Neural progenitor cell (in vitro differentiated cells): ENCODE results near the gene ZC3H12A. TPM values are rescaled to one million over a fixed set of nuclear protein-coding genes. Genes with fewer than 3 reads are reported as not detected.

ENCODE experiments used
- DNase-seq: peaks from one replicate; pipeline ENCODE4 v3.0.0-alpha.2; 2016; ENCODE audit warnings: low spot score
- H2AFZ ChIP-seq: fragments of 200-600 bp; sonication (generic); replicated peaks from 2 replicates; pipeline ENCODE4 v1.6.1; 2016; ENCODE audit warnings: antibody characterized with exemption
- H3F3A ChIP-seq: fragments of 200-600 bp; sonication (generic); 2 replicates; pipeline ENCODE4 v1.6.1; 2016; ENCODE audit warnings: antibody characterized with exemption, low read depth
- H3K27ac ChIP-seq: fragments of 200-600 bp; sonication (generic); 2 replicates; pipeline ENCODE4 v1.5.1; 2016; ENCODE audit warnings: mild to moderate bottlenecking
- H3K27me3 ChIP-seq: fragments of 200-600 bp; sonication (generic); 2 replicates; pipeline ENCODE4 v1.6.1; 2016; ENCODE audit warnings: mild to moderate bottlenecking, moderate library complexity
- H3K36me3 ChIP-seq: fragments of 200-600 bp; sonication (generic); 2 replicates; pipeline ENCODE4 v1.5.1; 2016
- H3K4me1 ChIP-seq: fragments of 200-600 bp; sonication (generic); 2 replicates; pipeline ENCODE4 v1.6.1; 2016; ENCODE audit warnings: mixed run types
- H3K4me2 ChIP-seq: fragments of 200-600 bp; sonication (generic); 2 replicates; pipeline ENCODE4 v1.6.1; 2016
- H3K4me3 ChIP-seq: fragments of 200-600 bp; sonication (generic); 2 replicates; pipeline ENCODE4 v1.5.1; 2016
- H3K79me2 ChIP-seq: fragments of 200-600 bp; sonication (generic); 2 replicates; pipeline ENCODE4 v1.6.1; 2016; ENCODE audit warnings: low read depth
- H3K9ac ChIP-seq: fragments of 200-600 bp; sonication (generic); 2 replicates; pipeline ENCODE4 v1.6.1; 2016
- H3K9me3 ChIP-seq: fragments of 200-600 bp; sonication (generic); 2 replicates; pipeline ENCODE4 v1.5.1; 2016; ENCODE audit warnings: low read depth
- H4K20me1 ChIP-seq: fragments of 200-600 bp; sonication (generic); 2 replicates; pipeline ENCODE4 v1.6.1; 2016; ENCODE audit warnings: low read depth
- H3K27ac Mint-ChIP-seq: 3 replicates; pipeline ENCODE4 v1.8.0; 2021; ENCODE audit warnings: mixed read lengths
- H3K27me3 Mint-ChIP-seq: 2 replicates; pipeline ENCODE4 v1.8.0; 2022; ENCODE audit warnings: low read depth, mild to moderate bottlenecking, inconsistent platforms, moderate library complexity, mixed read lengths; ENCODE audit not compliant: insufficient read depth
- H3K36me3 Mint-ChIP-seq: 3 replicates; pipeline ENCODE4 v1.8.0; 2021; ENCODE audit warnings: mixed read lengths
- H3K4me1 Mint-ChIP-seq: 3 replicates; pipeline ENCODE4 v1.8.0; 2021; ENCODE audit warnings: mixed read lengths
- H3K4me3 Mint-ChIP-seq: 3 replicates; pipeline ENCODE4 v1.8.0; 2021; ENCODE audit warnings: mild to moderate bottlenecking, moderate library complexity, mixed read lengths
- H3K9me3 Mint-ChIP-seq: 3 replicates; pipeline ENCODE4 v1.8.0; 2020; ENCODE audit warnings: mixed read lengths
- CTCF ChIP-seq: fragments of 200-600 bp; sonication (generic); IDR thresholded peaks from 2 replicates; pipeline ENCODE4 v1.5.1; 2017; ENCODE audit warnings: antibody characterized with exemption, mild to moderate bottlenecking
- EZH2 ChIP-seq: fragments of 200-600 bp; sonication (generic); IDR thresholded peaks from 2 replicates; pipeline ENCODE4 v1.6.1; 2017; ENCODE audit warnings: antibody characterized with exemption, mild to moderate bottlenecking, moderate library complexity
- EZH2phosphoT487 ChIP-seq: fragments of 200-600 bp; sonication (generic); IDR thresholded peaks from 2 replicates; pipeline ENCODE4 v1.6.1; 2017; ENCODE audit warnings: antibody characterized with exemption
- total RNA-seq: library from RNA; depleted of rRNA; stranded (reverse); fragments of >200 nt; gene quantifications from 2 replicates; pipeline ENCODE4 v1.2.3, GENCODE V29; 2015; ENCODE audit warnings: low replicate concordance

The ZC3H12A gene
- total RNA-seq, 1 donor from 2014 or later = 1.2 TPM

- Histone ChIP-seq H4K20me1 (no peaks in the 10 kb centered on the region), H3K4me1 (no peaks in the 10 kb centered on the region), H3K27me3 (no peaks in the 10 kb centered on the region), H3K4me2 (no peak overlapping the region), H3K36me3 (no peaks in the 10 kb centered on the region), H3K4me3 (no peak overlapping the region), H3K9me3 (no peaks in the 10 kb centered on the region), H3K9ac (no peak overlapping the region), H3F3A (no peaks in the 10 kb centered on the region), H3K27ac (no peak overlapping the region), H2AFZ (no peak overlapping the region), H3K79me2 (no peaks in the 10 kb centered on the region)
- Mint-ChIP-seq H3K4me3 (no peak overlapping the region), H3K27me3 (peaks cover 3% of the 10 kb centered on the region), H3K27ac (no peak overlapping the region), H3K4me1 (peaks cover 2% of the 10 kb centered on the region), H3K9me3 (no peaks in the 10 kb centered on the region), H3K36me3 (no peaks in the 10 kb centered on the region)
- DNase-seq = no peak
- TF ChIP-seq EZH2phosphoT487 (no peak), EZH2 (no peak), CTCF (no peak)
Observed at GRCh38 chr1:37484325-37485051, 10.1 kb downstream of the ZC3H12A start.

GRCh38 chr1:37485902-37486679 is 11.7 kb downstream of the ZC3H12A start:
- Histone ChIP-seq H3K4me1 (no peaks in the 10 kb centered on the region), H3K27me3 (no peaks in the 10 kb centered on the region), H3K4me2 (no peak overlapping the region), H3F3A (no peaks in the 10 kb centered on the region), H3K36me3 (no peaks in the 10 kb centered on the region), H3K79me2 (no peaks in the 10 kb centered on the region), H2AFZ (no peak overlapping the region), H3K9ac (no peak overlapping the region), H3K9me3 (no peaks in the 10 kb centered on the region), H4K20me1 (no peaks in the 10 kb centered on the region), H3K4me3 (no peak overlapping the region), H3K27ac (no peak overlapping the region)
- DNase-seq = no peak
- Mint-ChIP-seq H3K36me3 (peaks cover 2% of the 10 kb centered on the region), H3K9me3 (no peaks in the 10 kb centered on the region), H3K4me1 (no peaks in the 10 kb centered on the region), H3K4me3 (no peak overlapping the region), H3K27me3 (peaks cover 3% of the 10 kb centered on the region), H3K27ac (no peak overlapping the region)
- TF ChIP-seq EZH2phosphoT487 (no peak), EZH2 (no peak), CTCF (no peak)

- peak overlapping the region; percentile 10 for H3K27ac Mint-ChIP-seq
- no peak overlapping the region for H3K9ac ChIP-seq
- no peak overlapping the region for H3K27ac ChIP-seq
Observed at GRCh38 chr1:37486680-37487618, 12.6 kb downstream of the ZC3H12A start.

More at GRCh38 chr1:37486680-37487618, 12.6 kb downstream of the ZC3H12A start:
- H3K4me1 ChIP-seq = no peaks in the 10 kb centered on the region
- H2AFZ ChIP-seq = no peak overlapping the region
- H3F3A ChIP-seq = no peaks in the 10 kb centered on the region
- no peaks in the 10 kb centered on the region for H3K79me2 ChIP-seq
- H4K20me1 ChIP-seq = no peaks in the 10 kb centered on the region
- Mint-ChIP-seq H3K9me3 (no peaks in the 10 kb centered on the region), H3K4me3 (no peak overlapping the region), H3K4me1 (no peaks in the 10 kb centered on the region), H3K36me3 (peaks cover 2% of the 10 kb centered on the region), H3K27me3 (peaks cover 1% of the 10 kb centered on the region)
- no peaks in the 10 kb centered on the region for H3K9me3 ChIP-seq
- H3K36me3 ChIP-seq = no peaks in the 10 kb centered on the region
- peak; percentile 96 for TF ChIP-seq CTCF
- no peak for TF ChIP-seq EZH2
- DNase-seq = peak; percentile 77
- H3K4me2 ChIP-seq = no peak overlapping the region
- H3K27me3 ChIP-seq = no peaks in the 10 kb centered on the region
- no peak overlapping the region for H3K4me3 ChIP-seq
